Heart left ventricle (tissue), 16 donors: ENCODE measurements around the gene PML. TPM values are rescaled to one million over a fixed set of nuclear protein-coding genes. Genes with fewer than 3 reads are reported as not detected.

Source experiments
- ATAC-seq, 4 donors: fragments of 200-7000 bp; cut with Tn5 transposase; one replicate each; pipeline ENCODE4 v1.9.1; 2020 to 2022; ENCODE audit warnings: moderate library complexity in 4 of 4, mild to moderate bottlenecking in 3 of 4, moderate number of reproducible peaks in 1 of 4
- DNase-seq, 5 donors: peaks; one replicate each; pipeline ENCODE4 v3.0.0-alpha.2; 2020
- H3K27ac ChIP-seq, 12 donors: fragments of 200-600 bp; sonication (generic) in 4 of 12; one replicate each; pipeline versions ENCODE4 v1.5.0 to v1.8.0; 2016 to 2022; ENCODE audit warnings: mild to moderate bottlenecking in 2 of 12
- H3K27me3 ChIP-seq, 9 donors: fragments of 200-600 bp; sonication (generic) in 2 of 9; one replicate each; pipeline versions ENCODE4 v1.5.1 to v1.8.0; 2016 to 2022; ENCODE audit warnings: mild to moderate bottlenecking in 3 of 9
- H3K36me3 ChIP-seq, 9 donors: fragments of 200-600 bp; sonication (generic) in 2 of 9; one replicate each; pipeline versions ENCODE4 v1.5.0 to v1.8.0; 2018 to 2022; ENCODE audit warnings: mild to moderate bottlenecking in 2 of 9
- H3K4me1 ChIP-seq, 12 donors: fragments of 200-600 bp; sonication (generic) in 4 of 12; one replicate each; pipeline versions ENCODE4 v1.5.0 to v1.8.0; 2016 to 2022; ENCODE audit warnings: mild to moderate bottlenecking in 3 of 12
- H3K4me3 ChIP-seq, 12 donors: fragments of 200-600 bp; sonication (generic) in 4 of 12; one replicate each; pipeline versions ENCODE4 v1.5.0 to v1.8.0; 2017 to 2022; ENCODE audit warnings: mild to moderate bottlenecking in 9 of 12, moderate library complexity in 4 of 12
- H3K9me3 ChIP-seq, 12 donors: fragments of 200-600 bp; sonication (generic) in 4 of 12; one replicate each; pipeline versions ENCODE4 v1.5.0 to v1.8.0; 2016 to 2022; ENCODE audit warnings: mild to moderate bottlenecking in 1 of 12
- POLR2A ChIP-seq, 2 donors: fragments of 450-650 bp; IDR thresholded peaks; one replicate each; pipeline ENCODE4 v1.6.1; 2017; ENCODE audit warnings: antibody characterized with exemption in 2 of 2, mild to moderate bottlenecking in 2 of 2, moderate library complexity in 2 of 2
- WGBS, 4 donors: extraction: QIAGEN DNeasy Blood & Tissue Kit in 2 of 4; methylation state at CpG; one replicate each; pipeline versions ENCODE4 v1.1.5 to v1.1.7; 2013 to 2018; 5-methylcytosine and 5-hydroxymethylcytosine counted together
- intact Hi-C, 10 donors: fragments of 100-400 bp; cut with DNase I; formaldehyde crosslinking; loops; one replicate each; pipeline versions ENCODE4 v1.11.1 to v1.14.2; 2022
- polyA plus RNA-seq, 2 donors: library from polyadenylated mRNA; stranded (reverse); fragments of 200-250 nt; gene quantifications; one replicate each; pipeline ENCODE4 v1.2.3, GENCODE V29; 2013
- total RNA-seq, 9 donors: library from RNA; depleted of rRNA in 2 of 9; stranded (reverse); fragments of >200 nt in 2 of 9; fragmentation: NEBNext Ultra II Directional in 3 of 9; extraction: Animal tissue kit (Norgen Biotek cat#: 25700) in 3 of 9; gene quantifications; one replicate each; pipeline versions ENCODE4 v1.1.0 to v1.2.4, GENCODE V29; 2016 to 2023
- TF ChIP-seq, protein P1 (sequence below), 12 donors: fragments of 200-600 bp; sonication (generic) in 4 of 12; IDR thresholded peaks; one replicate each; pipeline versions ENCODE4 v1.5.0 to v1.8.0; 2018 to 2022; ENCODE audit warnings: antibody characterized with exemption in 12 of 12, mild to moderate bottlenecking in 5 of 12
- donor health status: ischemic (EF 13 %, LVEDD 7.1; RV severe dilation, severe dysfunction).
- donor health status: healthy with polysubstance abuse.
- donor health status: DM: no; HTN: yes; CAD: no.
- donor health status: DM: no; HTN: no; CAD: no.
- donor health status: ischemic (EF 25% LVEDD 6.9; RV normal size, moderate dysfunction).
- donor health status: ischemic (EF 25% LVEDD 5.7; RV mildly dilated, moderate dysfunction).
- donor health status: healthy.
- donor health status: DM: yes; HTN: yes; CAD: no.
- donor health status: ischemic (EF 35%, LVEDD 5.7; RV mildly dilated, moderate dysfunction).
- donor health status: nonischemic (EF 11% LVEDD 7.7; RV severe dilation, severe dysfunction).
- donor health status: DM: yes; HTN: yes; CAD: no.
- donor health status: PGD.
- donor health status: ischemic (EF 29% LVEDD 5.4; RV normal size, mild dysfunction).
- donor health status: nonischemic (EF 23%, LVEDD 6.1; RV moderate dilation, normal function).

PML gene
- total and polyA plus RNA-seq, 11 donors = 17.0 to 68.7 (median 25.4) TPM

DNA sequence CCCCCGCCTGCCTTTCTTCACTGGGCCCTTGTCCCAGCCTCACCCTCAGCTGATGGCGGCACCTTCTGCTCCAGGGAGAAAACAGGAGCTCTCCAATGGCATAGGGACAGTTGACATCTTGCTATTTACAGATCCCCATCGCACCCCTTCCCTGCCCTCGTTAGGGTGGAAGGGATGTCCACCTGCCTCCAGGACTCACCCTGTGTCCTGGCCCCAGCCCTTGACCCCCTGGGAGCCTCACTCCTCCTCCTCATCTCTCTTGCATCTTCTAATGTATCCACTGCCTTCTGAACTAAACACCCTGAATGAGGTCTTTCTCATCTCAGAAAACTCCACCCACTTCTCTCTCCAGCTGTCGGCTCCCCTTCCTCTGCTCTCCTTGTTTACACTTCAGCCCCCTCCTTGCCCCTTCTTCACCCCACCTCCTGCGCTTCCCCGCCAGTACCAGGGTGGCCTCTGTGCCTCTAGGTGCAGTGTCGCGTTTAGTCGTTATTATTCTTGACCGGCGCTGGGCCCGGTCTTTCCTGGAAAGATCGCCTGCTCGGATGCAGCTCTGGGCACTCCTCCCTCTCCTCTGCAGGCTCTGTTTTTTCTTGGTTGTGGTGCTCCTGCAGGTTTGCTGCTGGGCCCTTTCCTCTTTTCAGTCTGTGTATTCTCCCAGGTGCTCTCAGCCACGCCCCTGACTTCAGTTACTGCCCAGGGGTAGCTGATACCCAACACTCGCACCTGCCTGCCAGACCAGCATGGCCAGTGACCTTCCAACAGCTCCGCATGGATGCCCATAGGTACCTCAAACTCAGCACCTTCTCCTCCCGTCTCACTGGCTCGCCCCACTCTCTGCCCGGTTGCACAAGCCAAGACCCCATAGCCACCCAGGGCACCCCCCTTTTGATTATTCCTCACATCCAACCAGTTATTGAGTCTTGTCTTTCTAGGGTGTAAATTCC is 42.9 kb downstream of the PML start:
- intact Hi-C loops = loop anchor here in 6 of 10 donors (1.0 to 10.0 kb wide), 6 partner anchors 35 to 65 kb away; no protein-coding TSS in a partner anchor

DNA sequence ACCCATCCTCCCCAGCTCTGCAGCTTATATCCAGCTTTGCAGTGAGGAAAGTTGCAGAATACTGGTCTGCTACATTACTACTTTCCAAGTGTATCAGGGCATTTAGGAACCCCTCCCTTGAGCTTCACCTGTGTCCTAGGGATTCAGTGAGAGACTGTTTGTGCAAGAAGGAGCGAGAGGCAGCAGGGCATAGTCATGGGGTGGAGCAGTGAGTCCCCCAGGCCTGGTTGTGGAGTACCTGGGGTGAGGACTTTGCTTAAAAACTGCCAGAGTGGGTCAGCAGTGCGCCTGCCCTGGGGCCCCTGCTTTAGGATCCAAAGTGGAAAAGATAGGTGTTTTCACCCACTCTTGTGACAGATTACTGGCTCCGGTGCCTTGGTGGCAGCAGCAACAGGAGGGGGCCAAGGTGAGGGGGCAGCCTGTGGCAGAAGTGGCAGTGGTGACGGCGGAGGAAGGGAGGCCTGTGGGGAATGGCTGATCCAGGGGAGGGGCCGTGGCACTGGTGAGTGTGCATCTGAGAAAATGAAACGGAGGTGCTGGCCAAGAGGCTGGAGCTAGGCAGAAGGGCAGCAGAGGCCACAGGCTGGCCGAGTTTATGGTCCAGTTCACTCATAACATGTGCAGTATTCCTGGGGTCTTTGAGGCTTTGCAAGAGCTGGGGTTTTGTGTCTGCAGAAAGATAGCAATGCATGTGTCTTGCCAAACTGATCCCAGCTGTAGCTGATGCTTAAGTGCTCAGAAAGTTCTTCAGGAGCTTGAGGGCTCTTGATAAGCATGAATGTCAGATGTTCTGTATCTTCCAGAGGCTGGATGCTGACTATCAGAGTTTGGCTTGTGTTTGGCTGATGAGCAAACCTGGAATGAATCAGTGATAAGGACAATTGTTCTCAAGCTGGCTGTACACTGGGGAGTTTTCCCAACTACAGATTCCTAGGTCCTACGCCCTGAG is 44.5 kb downstream of the PML start:
- intact Hi-C loops = loop anchor here in 4 of 10 donors (5.0 to 10.0 kb wide), 4 partner anchors 37 to 67 kb away; no protein-coding TSS in a partner anchor
- TF ChIP-seq, protein P1, sequence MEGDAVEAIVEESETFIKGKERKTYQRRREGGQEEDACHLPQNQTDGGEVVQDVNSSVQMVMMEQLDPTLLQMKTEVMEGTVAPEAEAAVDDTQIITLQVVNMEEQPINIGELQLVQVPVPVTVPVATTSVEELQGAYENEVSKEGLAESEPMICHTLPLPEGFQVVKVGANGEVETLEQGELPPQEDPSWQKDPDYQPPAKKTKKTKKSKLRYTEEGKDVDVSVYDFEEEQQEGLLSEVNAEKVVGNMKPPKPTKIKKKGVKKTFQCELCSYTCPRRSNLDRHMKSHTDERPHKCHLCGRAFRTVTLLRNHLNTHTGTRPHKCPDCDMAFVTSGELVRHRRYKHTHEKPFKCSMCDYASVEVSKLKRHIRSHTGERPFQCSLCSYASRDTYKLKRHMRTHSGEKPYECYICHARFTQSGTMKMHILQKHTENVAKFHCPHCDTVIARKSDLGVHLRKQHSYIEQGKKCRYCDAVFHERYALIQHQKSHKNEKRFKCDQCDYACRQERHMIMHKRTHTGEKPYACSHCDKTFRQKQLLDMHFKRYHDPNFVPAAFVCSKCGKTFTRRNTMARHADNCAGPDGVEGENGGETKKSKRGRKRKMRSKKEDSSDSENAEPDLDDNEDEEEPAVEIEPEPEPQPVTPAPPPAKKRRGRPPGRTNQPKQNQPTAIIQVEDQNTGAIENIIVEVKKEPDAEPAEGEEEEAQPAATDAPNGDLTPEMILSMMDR (IDR thresholded peaks at IDR 0.05) = no peak
- TF ChIP-seq POLR2A (IDR thresholded peaks at IDR 0.05) = no peak
- Histone ChIP-seq H3K27ac (peak overlapping the region in 8 of 12 donors; percentile 68 to 86 (median 81)), H3K4me1 (peaks cover 3 to 70% (median 40%) of the 10 kb centered on the region in 12 donors), H3K27me3 (no peaks in the 10 kb centered on the region), H3K36me3 (peaks cover 0 to 69% (median 43%) of the 10 kb centered on the region in 9 donors), H3K4me3 (no peak overlapping the region), H3K9me3 (no peaks in the 10 kb centered on the region)
- 62 to 74% (median 68%) methylated on average over 9 of the region's 9 CpGs for WGBS, 4 donors
- DNase-seq (peak in 1 of 5 donors; percentile 36), ATAC-seq (peak in 1 of 4 donors; percentile 21)

More for the DNA sequence above, 42.9 kb downstream of the PML start:
- no peaks in the 10 kb centered on the region for H3K9me3 ChIP-seq
- peaks cover 3 to 63% (median 37%) of the 10 kb centered on the region in 12 donors for H3K4me1 ChIP-seq
- TF ChIP-seq POLR2A (IDR thresholded peaks at IDR 0.05) = no peak
- TF ChIP-seq, protein P1 (IDR thresholded peaks at IDR 0.05) = peak in 1 of 12 donors; percentile 2
- DNase-seq = no peak
- H3K27ac ChIP-seq = peak overlapping the region in 1 of 12 donors; percentile 19
- WGBS, 4 donors = 83 to 86% (median 84%) methylated on average over 21 of the region's 21 CpGs
- H3K27me3 ChIP-seq = no peaks in the 10 kb centered on the region
- no peak overlapping the region for H3K4me3 ChIP-seq
- peaks cover 0 to 69% (median 48%) of the 10 kb centered on the region in 9 donors for H3K36me3 ChIP-seq
- ATAC-seq = no peak

DNA sequence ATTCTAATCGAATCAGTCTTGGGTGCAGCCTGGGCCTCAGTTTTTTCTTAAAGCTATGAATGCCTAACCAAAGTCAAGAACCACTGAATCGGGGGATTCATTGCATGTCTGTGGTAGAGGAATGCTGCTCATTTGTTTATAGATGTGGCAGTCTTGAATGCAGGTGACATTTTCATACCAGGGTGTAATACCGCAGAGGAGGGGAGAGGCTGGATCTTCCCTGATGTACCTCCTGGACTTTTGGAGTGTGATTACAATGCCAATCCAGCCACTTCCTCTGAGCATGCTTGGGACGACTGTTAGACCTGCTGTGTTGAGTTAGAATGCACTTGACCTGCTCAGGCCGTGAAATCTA is 45.1 kb downstream of the PML start:
- intact Hi-C loops = loop anchor here in 8 of 10 donors (5.0 to 10.0 kb wide), 6 partner anchors 37 to 67 kb away; partner anchors contain the start of genes PML (in 1 of the 8) and STOML1 (in 1 of the 8)
- TF ChIP-seq, protein P1 (IDR thresholded peaks at IDR 0.05) = no peak
- no peak for TF ChIP-seq POLR2A (IDR thresholded peaks at IDR 0.05)
- Histone ChIP-seq H3K36me3 (peaks cover 0 to 69% (median 37%) of the 10 kb centered on the region in 9 donors), H3K9me3 (no peaks in the 10 kb centered on the region), H3K4me1 (peaks cover 6 to 76% (median 45%) of the 10 kb centered on the region in 12 donors), H3K27me3 (no peaks in the 10 kb centered on the region), H3K4me3 (no peak overlapping the region), H3K27ac (peak overlapping the region in 9 of 12 donors; percentile 41 to 86 (median 81))
- ATAC-seq (no peak), DNase-seq (no peak)
- 71 to 77% (median 72%) methylated on average over 5 of the region's 5 CpGs for WGBS, 4 donors
